Activated CD4-positive, alpha-beta T cell treated with anti-CD3 and anti-CD28 coated beads, Interleukin-2, amount 10 ng/mL, durations not matched to agents 24 days and 14 days (primary cell): ENCODE data around the gene POMT2. TPM values are rescaled to one million over a fixed set of nuclear protein-coding genes. Genes with fewer than 3 reads are reported as not detected.

Source experiments
- DNase-seq: peaks from one replicate; pipeline ENCODE4 v3.0.0; 2022
- H3K27ac Mint-ChIP-seq: one replicate; pipeline ENCODE4 v1.8.0; 2022; ENCODE audit warnings: mild to moderate bottlenecking, mixed read lengths
- H3K27me3 Mint-ChIP-seq: one replicate; pipeline ENCODE4 v1.8.0; 2022; ENCODE audit warnings: mixed read lengths
- H3K36me3 Mint-ChIP-seq: one replicate; pipeline ENCODE4 v1.8.0; 2022; ENCODE audit warnings: low read depth, mild to moderate bottlenecking, mixed read lengths
- H3K4me1 Mint-ChIP-seq: one replicate; pipeline ENCODE4 v1.8.0; 2021; ENCODE audit warnings: mixed read lengths
- H3K4me3 Mint-ChIP-seq: one replicate; pipeline ENCODE4 v1.8.0; 2022; ENCODE audit warnings: mild to moderate bottlenecking, moderate library complexity, mixed read lengths
- H3K9me3 Mint-ChIP-seq: one replicate; pipeline ENCODE4 v1.8.0; 2021; ENCODE audit warnings: mixed read lengths
- intact Hi-C: fragments of 100-400 bp; cut with micrococcal nuclease; formaldehyde crosslinking; loops from one replicate; pipeline ENCODE4 v1.15.1; 2023
- total RNA-seq: library from RNA; stranded (reverse); gene quantifications from 2 replicates; pipeline ENCODE4 v1.2.3, GENCODE V29; 2022

Gene POMT2, protein sequence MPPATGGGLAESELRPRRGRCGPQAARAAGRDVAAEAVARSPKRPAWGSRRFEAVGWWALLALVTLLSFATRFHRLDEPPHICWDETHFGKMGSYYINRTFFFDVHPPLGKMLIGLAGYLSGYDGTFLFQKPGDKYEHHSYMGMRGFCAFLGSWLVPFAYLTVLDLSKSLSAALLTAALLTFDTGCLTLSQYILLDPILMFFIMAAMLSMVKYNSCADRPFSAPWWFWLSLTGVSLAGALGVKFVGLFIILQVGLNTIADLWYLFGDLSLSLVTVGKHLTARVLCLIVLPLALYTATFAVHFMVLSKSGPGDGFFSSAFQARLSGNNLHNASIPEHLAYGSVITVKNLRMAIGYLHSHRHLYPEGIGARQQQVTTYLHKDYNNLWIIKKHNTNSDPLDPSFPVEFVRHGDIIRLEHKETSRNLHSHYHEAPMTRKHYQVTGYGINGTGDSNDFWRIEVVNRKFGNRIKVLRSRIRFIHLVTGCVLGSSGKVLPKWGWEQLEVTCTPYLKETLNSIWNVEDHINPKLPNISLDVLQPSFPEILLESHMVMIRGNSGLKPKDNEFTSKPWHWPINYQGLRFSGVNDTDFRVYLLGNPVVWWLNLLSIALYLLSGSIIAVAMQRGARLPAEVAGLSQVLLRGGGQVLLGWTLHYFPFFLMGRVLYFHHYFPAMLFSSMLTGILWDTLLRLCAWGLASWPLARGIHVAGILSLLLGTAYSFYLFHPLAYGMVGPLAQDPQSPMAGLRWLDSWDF
- 23.5 and 24.3 TPM in 2 replicates for total RNA-seq

DNA sequence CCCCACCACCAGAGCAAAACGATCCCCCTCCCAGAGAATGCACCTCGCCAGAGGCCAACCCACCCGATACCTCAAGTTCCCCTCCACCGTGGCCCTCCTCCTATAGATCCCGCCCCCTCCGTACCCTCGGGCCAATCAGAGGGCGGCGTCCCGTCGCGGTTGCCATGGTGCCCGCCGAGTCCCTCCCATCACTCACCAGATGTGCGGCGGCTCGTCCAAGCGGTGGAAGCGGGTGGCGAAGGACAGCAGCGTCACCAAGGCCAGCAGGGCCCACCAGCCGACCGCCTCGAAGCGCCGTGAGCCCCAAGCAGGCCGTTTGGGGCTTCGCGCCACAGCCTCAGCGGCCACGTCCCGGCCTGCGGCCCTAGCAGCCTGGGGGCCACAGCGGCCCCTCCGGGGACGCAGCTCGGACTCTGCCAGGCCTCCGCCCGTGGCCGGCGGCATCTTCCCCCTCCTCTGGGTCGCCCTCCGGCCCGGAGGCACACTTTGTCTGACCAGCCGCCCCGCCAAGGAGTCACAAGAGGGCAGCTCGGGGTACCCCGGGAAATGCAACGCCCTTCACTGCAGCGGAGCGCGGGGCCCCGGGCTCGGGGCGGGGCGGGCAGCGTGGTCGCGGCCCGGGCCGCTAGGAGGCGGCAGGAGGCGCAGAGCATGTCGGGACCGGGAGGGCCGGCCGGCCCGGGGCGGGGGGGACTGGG is at the start of gene POMT2:
Gene POMT2 (minus strand): TSS at position 646 of the 698 bp plus-strand sequence. CDS start 202 bp downstream, at position 444.
- peak; percentile 98 for DNase-seq
- peak within 1 kb of the TSS; percentile 96 for H3K4me3 Mint-ChIP-seq

DNA sequence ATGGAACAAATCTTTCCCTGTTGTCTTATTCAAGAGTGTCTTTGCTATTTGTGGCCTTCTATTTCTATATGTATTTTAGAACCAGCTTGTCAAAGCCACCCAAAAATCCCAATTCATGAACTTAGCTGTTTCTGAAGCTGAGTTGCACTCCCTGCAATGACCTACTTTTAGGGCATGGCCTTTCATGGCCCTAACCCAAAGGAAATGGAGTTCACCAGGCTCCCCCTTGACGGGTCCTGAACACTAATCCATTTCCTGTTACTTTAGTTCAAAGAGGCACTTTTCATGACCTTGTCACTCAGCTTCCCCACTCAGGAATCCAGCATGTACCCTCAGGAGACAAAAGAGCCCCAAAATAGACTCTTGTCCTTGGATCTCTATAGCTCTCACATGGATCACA is 48.6 kb upstream of the POMT2 start:
- no peak overlapping the region for H3K4me3 Mint-ChIP-seq
- DNase-seq = peak; percentile 58
- no peaks in the 10 kb centered on the region for H3K27me3 Mint-ChIP-seq
- H3K36me3 Mint-ChIP-seq = peaks cover 23% of the 10 kb centered on the region
- peaks cover 25% of the 10 kb centered on the region for H3K4me1 Mint-ChIP-seq
- intact Hi-C loops = no loop called here
- H3K27ac Mint-ChIP-seq = no peak overlapping the region
- H3K9me3 Mint-ChIP-seq = no peaks in the 10 kb centered on the region

More for the DNA sequence above, at the start of gene POMT2:
- no peaks in the 10 kb centered on the region for H3K9me3 Mint-ChIP-seq
- intact Hi-C loops = loop anchor here (1.0 to 5.0 kb wide), 6 partner anchors 232 to 1660 kb away; partner anchors contain the start of genes ADCK1, ERG28, SNW1 and SPTLC2
- H3K27ac Mint-ChIP-seq = peak within 1 kb of the TSS; percentile 99
- peaks cover 14% of the 10 kb centered on the region for H3K4me1 Mint-ChIP-seq
- no peaks in the 10 kb centered on the region for H3K27me3 Mint-ChIP-seq
- no peaks in the 10 kb centered on the region for H3K36me3 Mint-ChIP-seq

DNA sequence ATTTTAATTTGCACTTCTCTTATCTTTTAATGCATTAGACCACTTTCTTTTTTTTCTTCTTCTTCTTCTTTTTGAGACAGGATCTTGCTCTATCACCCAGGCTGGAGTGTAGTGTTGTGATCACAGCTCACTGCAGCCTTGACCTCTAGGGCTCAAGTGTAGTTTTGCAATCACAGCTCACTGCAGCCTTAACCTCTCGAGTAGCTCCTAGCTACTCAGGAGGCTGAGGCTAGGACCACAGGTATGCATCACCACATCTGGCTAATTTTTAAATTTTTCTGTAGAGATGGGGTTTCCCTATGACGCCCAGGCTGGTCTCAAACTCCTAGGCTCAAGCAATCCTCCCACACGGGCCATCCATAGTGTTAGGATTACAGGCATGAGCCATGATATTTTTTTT is 43.5 kb upstream of the POMT2 start:
- H3K36me3 Mint-ChIP-seq = peaks cover 6% of the 10 kb centered on the region
- H3K4me1 Mint-ChIP-seq = peaks cover 9% of the 10 kb centered on the region
- intact Hi-C loops = no loop called here
- peaks cover 4% of the 10 kb centered on the region for H3K9me3 Mint-ChIP-seq
- no peak for DNase-seq
- no peak overlapping the region for H3K4me3 Mint-ChIP-seq
- H3K27ac Mint-ChIP-seq = no peak overlapping the region
- no peaks in the 10 kb centered on the region for H3K27me3 Mint-ChIP-seq

DNA sequence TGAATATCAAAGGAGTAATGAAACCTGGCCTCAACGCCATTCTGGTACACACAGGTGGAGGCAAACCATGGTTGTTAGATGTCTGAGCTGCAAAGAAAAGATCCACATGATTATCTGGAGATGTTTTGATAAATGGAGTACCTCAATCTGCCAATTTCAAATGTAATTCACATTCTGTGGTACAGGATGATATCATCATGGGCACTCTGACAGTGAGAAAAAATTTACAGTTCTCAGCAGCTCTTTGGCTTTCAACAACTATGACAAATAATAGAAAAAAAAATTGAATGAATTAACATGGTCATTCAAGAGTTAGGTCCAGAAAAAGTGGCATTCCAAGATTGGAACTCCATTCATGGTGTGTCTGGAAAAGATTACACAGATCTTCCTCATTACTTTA is 38.9 kb upstream of the POMT2 start:
- intact Hi-C loops = no loop called here

DNA sequence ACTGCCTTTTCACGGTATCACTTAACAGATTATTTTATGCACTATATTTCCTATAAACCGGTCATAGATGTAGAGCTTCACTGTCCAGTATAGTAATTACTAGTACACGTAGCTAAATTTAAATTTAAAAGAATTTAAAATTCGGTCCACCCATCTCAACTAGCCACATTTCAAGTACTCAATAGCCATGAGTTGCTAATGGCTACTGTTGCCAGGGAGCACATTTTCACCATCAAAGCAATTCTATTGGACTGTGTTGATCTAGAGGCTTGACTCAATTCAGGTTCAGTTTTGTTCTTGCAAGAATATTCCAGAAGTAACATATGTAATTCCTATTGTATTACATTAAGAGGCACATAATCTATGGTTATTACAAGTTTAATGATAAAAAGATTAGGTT is 36.2 kb upstream of the POMT2 start:
- Mint-ChIP-seq H3K9me3 (no peaks in the 10 kb centered on the region), H3K4me1 (peaks cover 6% of the 10 kb centered on the region), H3K4me3 (no peak overlapping the region), H3K36me3 (peaks cover 3% of the 10 kb centered on the region), H3K27ac (no peak overlapping the region), H3K27me3 (no peaks in the 10 kb centered on the region)
- intact Hi-C loops = no loop called here
- DNase-seq = no peak

More for the DNA sequence above, 38.9 kb upstream of the POMT2 start:
- no peak overlapping the region for H3K4me3 Mint-ChIP-seq
- H3K9me3 Mint-ChIP-seq = peaks cover 4% of the 10 kb centered on the region
- no peak for DNase-seq
- peaks cover 3% of the 10 kb centered on the region for H3K36me3 Mint-ChIP-seq
- peaks cover 12% of the 10 kb centered on the region for H3K4me1 Mint-ChIP-seq
- H3K27ac Mint-ChIP-seq = no peak overlapping the region
- H3K27me3 Mint-ChIP-seq = no peaks in the 10 kb centered on the region

DNA sequence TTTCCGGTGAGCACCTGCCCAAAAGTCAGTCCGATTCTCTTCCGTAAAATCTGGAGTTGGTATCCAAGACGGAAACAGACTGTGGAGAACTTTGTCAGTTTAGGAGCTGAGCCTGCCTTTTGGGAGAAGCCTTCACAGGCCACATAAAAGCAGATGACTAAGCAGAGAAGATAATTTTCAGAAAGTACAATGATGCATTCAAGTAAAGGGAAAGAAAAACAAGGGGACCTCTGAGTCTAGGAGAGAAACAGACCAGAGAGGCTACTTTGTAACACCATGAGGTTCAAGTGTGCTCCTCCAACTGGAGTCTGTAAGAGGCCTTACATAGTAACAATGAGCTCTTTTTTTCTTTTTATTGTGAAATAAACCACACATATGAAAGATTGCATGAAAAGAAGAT is 35.1 kb upstream of the POMT2 start:
- Mint-ChIP-seq H3K9me3 (no peaks in the 10 kb centered on the region), H3K36me3 (peaks cover 5% of the 10 kb centered on the region), H3K27me3 (no peaks in the 10 kb centered on the region), H3K4me3 (no peak overlapping the region), H3K4me1 (peaks cover 6% of the 10 kb centered on the region), H3K27ac (no peak overlapping the region)
- DNase-seq = no peak
- intact Hi-C loops = no loop called here

DNA sequence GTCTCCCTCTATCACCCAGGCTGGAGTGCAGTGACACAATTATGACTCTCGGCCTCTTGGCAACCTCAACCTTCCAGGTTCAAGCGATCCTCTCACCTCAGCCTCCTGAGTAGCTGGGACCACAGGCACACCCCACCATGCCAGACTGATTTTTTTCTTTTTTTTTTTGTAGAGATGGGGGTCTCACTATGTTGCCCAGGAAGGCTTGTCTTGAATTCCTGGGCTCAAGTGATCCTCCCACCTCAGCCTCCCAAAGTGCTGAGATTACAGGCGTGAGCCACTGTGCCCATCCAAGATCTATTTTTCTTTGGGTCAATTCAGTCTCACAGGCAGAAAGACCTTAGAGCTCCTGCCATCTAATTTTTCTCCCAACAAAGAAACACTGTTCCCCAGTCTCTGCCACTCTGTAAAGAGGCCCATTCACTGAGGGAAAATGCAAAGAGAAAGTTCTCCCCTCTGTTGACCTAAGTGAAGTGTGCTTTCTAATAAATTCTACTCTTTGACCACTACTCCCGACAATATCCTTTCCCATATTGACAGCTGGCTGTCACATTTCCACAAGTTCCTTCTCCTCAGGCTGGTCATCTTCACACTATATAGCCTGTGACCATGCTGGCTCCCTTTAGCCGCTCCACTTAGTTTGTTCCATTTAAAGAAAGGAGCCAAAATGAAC is 32.9 kb upstream of the POMT2 start:
- no peak for DNase-seq
- Mint-ChIP-seq H3K27ac (no peak overlapping the region), H3K27me3 (no peaks in the 10 kb centered on the region), H3K4me1 (peaks cover 3% of the 10 kb centered on the region), H3K36me3 (peaks cover 20% of the 10 kb centered on the region), H3K9me3 (no peaks in the 10 kb centered on the region), H3K4me3 (no peak overlapping the region)
- intact Hi-C loops = no loop called here

DNA sequence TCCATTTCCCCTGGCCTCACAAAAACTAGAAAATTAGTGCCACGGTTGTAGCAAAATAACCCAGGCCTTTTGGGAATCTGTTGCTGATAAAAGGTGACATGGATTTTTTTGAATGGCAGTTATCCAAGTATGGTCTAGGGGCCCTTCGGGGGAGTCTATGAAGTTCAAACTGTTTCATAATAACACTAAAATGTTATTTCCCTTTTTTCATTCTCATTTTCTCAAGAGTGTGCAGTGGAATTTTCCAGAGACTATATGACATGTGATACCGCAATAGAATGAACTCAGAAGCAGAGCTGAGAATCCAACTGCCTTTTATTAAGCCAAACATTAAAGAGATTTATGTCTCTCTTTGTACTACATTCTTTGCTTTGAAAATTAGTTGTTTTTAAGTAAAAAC is 27.1 kb upstream of the POMT2 start:
- H3K4me1 Mint-ChIP-seq = no peaks in the 10 kb centered on the region
- H3K27ac Mint-ChIP-seq = no peak overlapping the region
- no peaks in the 10 kb centered on the region for H3K9me3 Mint-ChIP-seq
- no peak overlapping the region for H3K4me3 Mint-ChIP-seq
- no peaks in the 10 kb centered on the region for H3K27me3 Mint-ChIP-seq
- peaks cover 29% of the 10 kb centered on the region for H3K36me3 Mint-ChIP-seq
- no peak for DNase-seq
- intact Hi-C loops = no loop called here

DNA sequence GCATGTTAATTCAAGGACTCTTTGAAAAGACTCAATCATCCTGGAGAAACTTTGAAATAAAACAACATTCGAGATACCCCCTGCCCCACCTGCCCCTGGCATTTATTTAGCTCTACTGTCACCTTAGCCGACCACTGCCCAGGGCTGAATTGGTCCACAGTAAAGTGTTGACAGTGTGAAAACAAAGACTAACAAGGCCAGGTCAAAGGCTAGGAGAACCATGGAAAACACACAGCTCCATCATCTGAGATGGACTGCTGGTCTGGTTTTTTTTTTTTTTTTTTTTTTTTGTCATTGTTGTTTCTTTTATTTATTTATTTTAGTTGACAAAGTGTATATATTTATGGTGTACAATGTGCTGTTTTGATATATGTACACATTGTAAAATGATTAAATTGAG is 25.8 kb upstream of the POMT2 start:
- DNase-seq = no peak
- H3K4me1 Mint-ChIP-seq = no peaks in the 10 kb centered on the region
- H3K9me3 Mint-ChIP-seq = no peaks in the 10 kb centered on the region

DNA sequence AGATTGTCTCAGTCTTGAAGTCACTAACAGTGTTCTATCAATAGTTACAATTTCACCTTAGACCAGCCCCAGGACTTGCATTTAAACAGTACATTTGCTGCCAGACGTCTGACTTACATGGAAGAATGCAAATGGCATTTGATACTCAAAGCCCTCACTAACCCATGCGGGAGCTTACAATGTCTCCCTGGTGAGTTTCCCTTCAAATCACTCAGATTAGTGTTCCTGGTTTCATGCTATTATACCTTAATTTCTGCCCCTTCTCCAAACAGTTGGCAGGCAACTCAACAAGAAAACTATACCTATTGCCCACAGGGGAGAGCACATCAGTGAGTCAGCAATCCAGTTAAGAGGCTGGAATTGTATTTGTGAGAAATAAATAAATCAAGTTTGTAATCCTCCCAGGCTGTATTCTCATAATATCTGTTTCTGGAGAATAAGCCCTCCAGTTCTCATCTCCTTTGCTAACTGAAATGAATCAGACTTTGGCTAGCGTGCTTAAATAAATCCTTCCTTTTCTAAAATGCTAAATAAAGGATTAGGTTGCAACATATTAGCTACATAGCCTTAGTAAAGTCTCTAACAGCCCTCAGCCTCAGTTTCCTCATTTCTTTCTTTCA is 23.8 kb upstream of the POMT2 start:
- H3K4me3 Mint-ChIP-seq = no peak overlapping the region

More for the DNA sequence above, 25.8 kb upstream of the POMT2 start:
- no peak overlapping the region for H3K27ac Mint-ChIP-seq
- intact Hi-C loops = no loop called here
- H3K4me3 Mint-ChIP-seq = no peak overlapping the region
- no peaks in the 10 kb centered on the region for H3K27me3 Mint-ChIP-seq
- peaks cover 31% of the 10 kb centered on the region for H3K36me3 Mint-ChIP-seq

DNA sequence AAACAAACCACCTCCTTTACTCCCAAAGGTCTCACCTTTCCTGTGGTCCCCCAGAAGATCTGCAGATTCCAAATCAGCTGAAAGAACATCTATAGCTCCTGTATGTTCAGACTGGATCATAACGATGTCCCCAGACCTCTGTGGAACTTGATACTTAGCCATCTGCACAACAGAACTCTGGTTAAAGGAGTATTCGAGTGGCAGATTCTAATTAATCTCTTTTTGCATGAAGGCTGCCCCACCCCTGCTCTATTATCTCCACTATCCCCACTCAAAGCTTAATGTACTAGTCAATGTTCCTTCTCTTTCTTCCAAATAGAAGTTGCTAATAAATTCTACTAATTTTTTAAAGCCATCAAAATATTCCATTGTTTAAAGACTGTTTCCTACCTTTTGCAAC is 23.0 kb upstream of the POMT2 start:
- Mint-ChIP-seq H3K36me3 (peaks cover 30% of the 10 kb centered on the region), H3K4me3 (no peak overlapping the region), H3K27ac (no peak overlapping the region), H3K9me3 (no peaks in the 10 kb centered on the region), H3K27me3 (no peaks in the 10 kb centered on the region), H3K4me1 (peaks cover 6% of the 10 kb centered on the region)
- DNase-seq = no peak
- intact Hi-C loops = no loop called here

More for the DNA sequence above, 23.8 kb upstream of the POMT2 start:
- H3K9me3 Mint-ChIP-seq = no peaks in the 10 kb centered on the region
- DNase-seq = no peak
- H3K27ac Mint-ChIP-seq = no peak overlapping the region
- H3K4me1 Mint-ChIP-seq = no peaks in the 10 kb centered on the region
- no peaks in the 10 kb centered on the region for H3K27me3 Mint-ChIP-seq
- H3K36me3 Mint-ChIP-seq = peaks cover 33% of the 10 kb centered on the region
- intact Hi-C loops = no loop called here

DNA sequence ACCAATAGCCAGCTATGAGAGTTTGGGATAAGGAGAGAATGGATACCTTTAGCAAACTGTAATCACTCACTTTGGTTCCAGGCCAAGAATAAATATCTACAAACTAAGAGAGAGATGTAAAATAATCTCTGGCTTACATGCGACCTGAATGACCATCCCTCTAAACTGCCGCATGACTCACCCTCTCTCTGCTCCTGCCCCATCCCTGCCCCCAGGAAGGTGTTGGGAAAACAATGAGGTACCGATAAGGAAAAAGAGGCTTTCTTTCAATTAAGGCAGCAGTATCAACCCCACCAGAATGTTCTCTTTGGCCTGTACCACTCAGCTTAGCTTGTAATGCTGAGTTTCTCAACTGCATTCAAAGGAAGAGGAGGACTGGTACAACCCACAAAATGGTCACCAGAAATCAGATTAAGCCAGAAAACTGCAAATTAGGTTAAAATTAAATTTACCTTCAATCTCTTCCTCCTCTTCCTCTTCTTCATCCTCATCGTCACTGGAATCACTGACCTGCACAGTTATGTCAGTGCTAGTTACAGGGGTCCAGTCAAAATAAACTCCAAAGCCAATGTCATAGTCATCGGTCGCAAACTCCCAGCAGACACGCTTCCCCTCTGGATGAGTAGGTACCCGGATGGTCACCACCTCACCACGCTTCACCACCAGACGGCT is 22.2 kb upstream of the POMT2 start:
- peaks cover 6% of the 10 kb centered on the region for H3K4me1 Mint-ChIP-seq
- H3K36me3 Mint-ChIP-seq = peaks cover 30% of the 10 kb centered on the region
- H3K4me3 Mint-ChIP-seq = no peak overlapping the region
- no peaks in the 10 kb centered on the region for H3K9me3 Mint-ChIP-seq
- no peak for DNase-seq
- no peaks in the 10 kb centered on the region for H3K27me3 Mint-ChIP-seq
- intact Hi-C loops = no loop called here
- no peak overlapping the region for H3K27ac Mint-ChIP-seq

DNA sequence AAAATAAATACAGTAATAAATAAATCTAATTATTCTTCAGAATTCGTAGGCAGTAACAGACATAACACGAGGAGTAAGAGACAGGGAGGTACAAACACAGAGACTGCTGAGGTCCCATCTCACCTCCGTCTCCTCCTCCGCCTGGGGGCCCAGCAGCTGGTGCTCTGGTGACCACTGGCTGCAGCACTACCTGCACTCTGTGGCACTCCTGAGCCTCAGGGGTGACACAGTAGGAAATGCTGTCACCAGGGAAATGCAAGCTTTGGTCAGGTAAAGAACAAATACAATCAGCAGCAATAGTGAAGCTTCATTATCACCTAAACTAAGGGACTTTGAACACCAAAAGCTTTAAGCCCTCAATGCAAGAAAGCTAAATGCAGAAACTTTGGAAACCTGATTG is 19.7 kb upstream of the POMT2 start:
- Mint-ChIP-seq H3K36me3 (peaks cover 30% of the 10 kb centered on the region), H3K27me3 (no peaks in the 10 kb centered on the region), H3K4me3 (no peak overlapping the region), H3K27ac (no peak overlapping the region), H3K4me1 (peaks cover 6% of the 10 kb centered on the region), H3K9me3 (no peaks in the 10 kb centered on the region)
- no peak for DNase-seq
- intact Hi-C loops = no loop called here
